Measurements from ENCODE around the gene RNF126. TPM values are rescaled to one million over a fixed set of nuclear protein-coding genes. Genes with fewer than 3 reads are reported as not detected.

Gene RNF126
- total RNA-seq, 1 experiment from 2014 or later, result 61.2 TPM

DNA sequence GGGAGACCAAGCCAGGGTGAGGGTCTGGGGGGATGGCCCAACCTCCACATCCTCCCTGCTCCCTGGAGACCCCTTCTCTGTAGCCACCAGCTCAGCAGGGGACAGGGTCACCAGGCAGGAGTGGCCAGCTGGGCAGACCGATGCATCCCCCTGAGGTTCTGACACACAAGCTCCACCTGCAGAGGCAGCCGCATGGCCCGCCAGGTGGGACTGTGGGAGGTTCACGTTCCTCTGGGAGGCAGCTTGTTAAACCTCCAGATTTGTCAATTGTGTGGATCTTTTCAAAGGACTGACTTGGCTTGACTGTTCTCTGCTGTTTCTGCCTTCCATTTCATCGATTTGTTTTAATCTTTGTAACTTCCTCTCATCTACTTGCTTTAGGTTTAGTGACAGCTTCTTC is 37.8 kb downstream of the RNF126 start:
- ATAC-seq, result no peak
- in situ Hi-C loops (cut with HindIII; ENCODE audit: low pct_unique_long_range_greater_than_20kb, low sequenced_read_pairs), result no loop called here
- BruUV-seq (replicated peaks), result no TSS peak

GRCh38 chr19:624433-625109 is 38.4 kb downstream of the RNF126 start:
- DNase-seq (ENCODE audit: low read depth, low spot score) (no peak), ATAC-seq (no peak; the same call in 1 of the 2 replicates)
- H3K36me3 ChIP-seq (ENCODE audit: control insufficient read depth, insufficient read depth, low read length), result 0 out of 2 replicates have a peak, but pooled peaks cover 3% of the 10 kb centered on the region
- TF ChIP-seq TCF7L2 (IDR thresholded peaks at IDR 0.05; ENCODE audit: low read depth, low read length), result no peak
- no peak for TF ChIP-seq SIN3A (IDR thresholded peaks at IDR 0.05; ENCODE audit: borderline replicate concordance, insufficient read depth, low read depth, low read length)
- no peak for TF ChIP-seq CTCF (IDR thresholded peaks at IDR 0.05)
- no peak for TF ChIP-seq POLR2AphosphoS5 (IDR thresholded peaks at IDR 0.05; ENCODE audit: low read depth, low read length)
- TF ChIP-seq REST (IDR thresholded peaks at IDR 0.05; ENCODE audit: insufficient read depth in 1 of 2, low read depth in 2 of 2, low read length in 1 of 2), result no peak
- no peaks in the 10 kb centered on the region for H3K9me3 ChIP-seq (ENCODE audit: control insufficient read depth, insufficient read depth, low read depth, low read length)
- no peak overlapping the region for H3K27ac ChIP-seq (ENCODE audit: low read length)
- intact Hi-C loops (cut with micrococcal nuclease; ENCODE audit: unreplicated experiment), result no loop called here
- CTCF ChIA-PET, result no interaction called here
- BruUV-seq (replicated peaks), result no TSS peak
- in situ Hi-C loops (cut with HindIII; ENCODE audit: low pct_unique_long_range_greater_than_20kb, low sequenced_read_pairs), result no loop called here
- no peaks in the 10 kb centered on the region; the same call in 1 of the 2 replicates for H3K4me1 ChIP-seq (ENCODE audit: control insufficient read depth, insufficient read depth, low read length)
- H3K4me3 ChIP-seq (ENCODE audit: low read depth in 2 of 2, low read length in 2 of 2), result no peak overlapping the region
- no peaks in the 10 kb centered on the region for H3K27me3 ChIP-seq (ENCODE audit: control insufficient read depth, insufficient read depth, low read length)
- POLR2A ChIA-PET, result interaction anchor here (0.6 kb wide), 1 partner anchor 141 kb away, joined by 4 read pairs; no protein-coding TSS in a partner anchor

More for the DNA sequence above, 37.8 kb downstream of the RNF126 start:
- CTCF ChIA-PET, result no interaction called here
- Histone ChIP-seq H3K4me1 (ENCODE audit: control insufficient read depth, insufficient read depth, low read length) (no peaks in the 10 kb centered on the region; the same call in 1 of the 2 replicates), H3K9me3 (ENCODE audit: control insufficient read depth, insufficient read depth, low read depth, low read length) (no peaks in the 10 kb centered on the region), H3K36me3 (ENCODE audit: control insufficient read depth, insufficient read depth, low read length) (0 out of 2 replicates have a peak, but pooled peaks cover 3% of the 10 kb centered on the region), H3K27me3 (ENCODE audit: control insufficient read depth, insufficient read depth, low read length) (no peaks in the 10 kb centered on the region), H3K27ac (ENCODE audit: low read length) (no peak overlapping the region), H3K4me3 (ENCODE audit: low read depth in 2 of 2, low read length in 2 of 2) (no peak overlapping the region)
- no peak for DNase-seq (ENCODE audit: low read depth, low spot score)
- POLR2A ChIA-PET, result no interaction called here
- TF ChIP-seq TCF7L2 (IDR thresholded peaks at IDR 0.05; ENCODE audit: low read depth, low read length) (no peak), REST (IDR thresholded peaks at IDR 0.05; ENCODE audit: insufficient read depth in 1 of 2, low read depth in 2 of 2, low read length in 1 of 2) (no peak), POLR2AphosphoS5 (IDR thresholded peaks at IDR 0.05; ENCODE audit: low read depth, low read length) (no peak), SIN3A (IDR thresholded peaks at IDR 0.05; ENCODE audit: borderline replicate concordance, insufficient read depth, low read depth, low read length) (no peak), CTCF (IDR thresholded peaks at IDR 0.05) (no peak)
- intact Hi-C loops (cut with micrococcal nuclease; ENCODE audit: unreplicated experiment), result no loop called here

Data from Panc1 (cell line).